Right atrium auricular region (tissue), 2 donors: ENCODE measurements around the gene KCMF1. TPM values are rescaled to one million over a fixed set of nuclear protein-coding genes. Genes with fewer than 3 reads are reported as not detected.

Source experiments
- DNase-seq: peaks from one replicate; pipeline ENCODE4 v3.0.0-alpha.2; 2019; ENCODE audit warnings: low spot score
- H3K27ac ChIP-seq, 2 donors: fragments of 200-600 bp; sonication (generic); 1 replicate in 1 of 2; 2 replicates in 1 of 2; pipeline ENCODE4 v1.5.1; 2016 to 2019
- H3K27me3 ChIP-seq, 2 donors: fragments of 200-600 bp; sonication (generic); one replicate each; pipeline versions ENCODE4 v1.5.1 to v1.6.0; 2017 to 2019
- H3K36me3 ChIP-seq: fragments of 200-600 bp; sonication (generic); one replicate; pipeline ENCODE4 v1.5.1; 2016
- H3K4me1 ChIP-seq, 2 donors: fragments of 200-600 bp; sonication (generic); one replicate each; pipeline versions ENCODE4 v1.5.1 to v1.6.0; 2017 to 2019
- H3K4me3 ChIP-seq, 2 donors: fragments of 200-600 bp; sonication (generic); 1 replicate in 1 of 2; 2 replicates in 1 of 2; pipeline ENCODE4 v1.5.1; 2017 to 2019; ENCODE audit warnings: mild to moderate bottlenecking in 1 of 2, moderate library complexity in 1 of 2
- H3K9me3 ChIP-seq, 2 donors: fragments of 200-600 bp; sonication (generic); one replicate each; pipeline ENCODE4 v1.5.1; 2019
- total RNA-seq, 2 donors: library from RNA; depleted of rRNA; stranded (reverse); fragments of >200 nt; gene quantifications; one replicate each; pipeline ENCODE4 v1.1.0, GENCODE V29; 2016
- TF ChIP-seq, protein P1 (sequence below), 2 donors: fragments of 200-600 bp; sonication (generic); IDR thresholded peaks; one replicate each; pipeline ENCODE4 v1.5.1; 2019; ENCODE audit warnings: antibody characterized with exemption in 2 of 2

Gene KCMF1
- total RNA-seq, 2 donors from 2014 or later, result 53.1 to 69.5 TPM

DNA sequence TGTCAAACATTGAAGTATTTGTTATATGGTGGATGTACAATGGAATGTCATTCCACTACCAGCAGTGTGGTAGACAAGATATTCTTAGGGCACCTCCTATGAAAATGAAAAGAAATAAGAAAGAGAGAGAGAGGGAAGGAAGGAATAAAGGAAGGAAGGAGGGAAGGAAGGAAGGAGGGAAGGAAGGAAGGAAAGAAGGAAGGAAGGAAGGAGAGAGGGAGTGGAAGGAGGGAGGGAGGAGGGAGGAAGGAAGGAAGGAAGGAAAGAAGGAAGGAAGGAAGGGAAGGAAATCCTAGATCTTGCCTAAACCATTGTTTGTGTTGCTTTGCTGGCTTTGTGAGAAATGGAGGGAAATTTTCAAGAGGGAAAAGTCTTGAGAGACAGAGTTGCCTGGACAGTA, 112.1 kb downstream of the KCMF1 start:
- H3K27ac ChIP-seq, result no peak overlapping the region
- no peak for DNase-seq
- no peaks in the 10 kb centered on the region for H3K4me1 ChIP-seq
- no peaks in the 10 kb centered on the region for H3K27me3 ChIP-seq
- TF ChIP-seq, protein P1, sequence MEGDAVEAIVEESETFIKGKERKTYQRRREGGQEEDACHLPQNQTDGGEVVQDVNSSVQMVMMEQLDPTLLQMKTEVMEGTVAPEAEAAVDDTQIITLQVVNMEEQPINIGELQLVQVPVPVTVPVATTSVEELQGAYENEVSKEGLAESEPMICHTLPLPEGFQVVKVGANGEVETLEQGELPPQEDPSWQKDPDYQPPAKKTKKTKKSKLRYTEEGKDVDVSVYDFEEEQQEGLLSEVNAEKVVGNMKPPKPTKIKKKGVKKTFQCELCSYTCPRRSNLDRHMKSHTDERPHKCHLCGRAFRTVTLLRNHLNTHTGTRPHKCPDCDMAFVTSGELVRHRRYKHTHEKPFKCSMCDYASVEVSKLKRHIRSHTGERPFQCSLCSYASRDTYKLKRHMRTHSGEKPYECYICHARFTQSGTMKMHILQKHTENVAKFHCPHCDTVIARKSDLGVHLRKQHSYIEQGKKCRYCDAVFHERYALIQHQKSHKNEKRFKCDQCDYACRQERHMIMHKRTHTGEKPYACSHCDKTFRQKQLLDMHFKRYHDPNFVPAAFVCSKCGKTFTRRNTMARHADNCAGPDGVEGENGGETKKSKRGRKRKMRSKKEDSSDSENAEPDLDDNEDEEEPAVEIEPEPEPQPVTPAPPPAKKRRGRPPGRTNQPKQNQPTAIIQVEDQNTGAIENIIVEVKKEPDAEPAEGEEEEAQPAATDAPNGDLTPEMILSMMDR (IDR thresholded peaks at IDR 0.05), result no peak
- no peaks in the 10 kb centered on the region for H3K36me3 ChIP-seq
- H3K4me3 ChIP-seq, result no peak overlapping the region
- peaks cover 0 to 17% of the 10 kb centered on the region in 2 donors for H3K9me3 ChIP-seq

- Histone ChIP-seq H3K9me3 (peaks cover 0 to 17% of the 10 kb centered on the region in 2 donors), H3K27ac (no peak overlapping the region)
- DNase-seq, result no peak
Observed at GRCh38 chr2:85085563-85085962, 114.6 kb downstream of the KCMF1 start.

GRCh38 chr2:85087541-85087940, 116.6 kb downstream of the KCMF1 start:
- Histone ChIP-seq H3K4me1 (no peaks in the 10 kb centered on the region), H3K4me3 (no peak overlapping the region), H3K36me3 (no peaks in the 10 kb centered on the region), H3K27ac (no peak overlapping the region), H3K9me3 (peaks cover 0 to 3% of the 10 kb centered on the region in 2 donors), H3K27me3 (no peaks in the 10 kb centered on the region)
- TF ChIP-seq, protein P1 (IDR thresholded peaks at IDR 0.05), result no peak
- DNase-seq, result no peak

More at GRCh38 chr2:85085563-85085962, 114.6 kb downstream of the KCMF1 start:
- TF ChIP-seq, protein P1 (IDR thresholded peaks at IDR 0.05), result no peak
- Histone ChIP-seq H3K27me3 (no peaks in the 10 kb centered on the region), H3K36me3 (no peaks in the 10 kb centered on the region), H3K4me3 (no peak overlapping the region), H3K4me1 (no peaks in the 10 kb centered on the region)

- no peaks in the 10 kb centered on the region for H3K4me1 ChIP-seq
- H3K9me3 ChIP-seq, result no peaks in the 10 kb centered on the region
- no peak overlapping the region for H3K4me3 ChIP-seq
- no peak for DNase-seq
- TF ChIP-seq, protein P1 (IDR thresholded peaks at IDR 0.05), result no peak
- H3K36me3 ChIP-seq, result no peaks in the 10 kb centered on the region
- H3K27ac ChIP-seq, result no peak overlapping the region
- H3K27me3 ChIP-seq, result no peaks in the 10 kb centered on the region
Observed at GRCh38 chr2:85088921-85089320, 118.0 kb downstream of the KCMF1 start.

- Histone ChIP-seq H3K27ac (no peak overlapping the region), H3K4me1 (no peaks in the 10 kb centered on the region), H3K9me3 (no peaks in the 10 kb centered on the region), H3K36me3 (no peaks in the 10 kb centered on the region), H3K4me3 (no peak overlapping the region), H3K27me3 (no peaks in the 10 kb centered on the region)
- TF ChIP-seq, protein P1 (IDR thresholded peaks at IDR 0.05), result no peak
- no peak for DNase-seq
Observed at GRCh38 chr2:85089585-85089984, 118.6 kb downstream of the KCMF1 start.

DNA sequence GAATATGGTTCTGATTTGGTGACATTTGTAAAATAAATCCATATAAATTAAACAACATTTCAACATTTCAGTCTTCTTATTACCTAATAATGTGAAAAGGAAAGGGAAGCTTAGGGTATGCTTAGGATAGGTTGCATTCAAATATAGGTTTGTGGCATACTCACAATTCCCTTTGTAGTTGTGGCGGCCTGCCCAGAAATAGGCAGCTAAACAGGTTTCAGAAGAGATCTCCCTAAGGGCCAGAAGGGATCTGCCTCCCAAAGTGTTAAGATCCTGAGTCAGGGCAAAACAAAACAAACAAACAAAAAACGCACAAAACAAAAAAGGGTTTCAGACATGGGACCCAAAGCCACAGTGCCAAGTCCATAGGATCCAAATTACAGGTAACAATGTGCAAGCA, 120.9 kb downstream of the KCMF1 start:
- H3K4me3 ChIP-seq, result no peak overlapping the region
- no peaks in the 10 kb centered on the region for H3K9me3 ChIP-seq
- no peaks in the 10 kb centered on the region for H3K27me3 ChIP-seq
- H3K36me3 ChIP-seq, result no peaks in the 10 kb centered on the region
- no peak overlapping the region for H3K27ac ChIP-seq
- no peaks in the 10 kb centered on the region for H3K4me1 ChIP-seq
- DNase-seq, result no peak
- TF ChIP-seq, protein P1 (IDR thresholded peaks at IDR 0.05), result no peak
